AG04449 (cell line): ENCODE results near the gene RBPJ.

Experiments used
- CTCF ChIA-PET: fragments of 350-600 bp; formaldehyde crosslinking; extraction: SDS; loops from one replicate; lab custom pipeline; 2021; ENCODE audit warnings: antibody characterized with exemption; lab: Yijun Ruan, JAX
- POLR2A ChIA-PET: fragments of 400-600, 350-600 bp; formaldehyde crosslinking; extraction: SDS; loops from one replicate; lab custom pipeline; 2020; ENCODE audit warnings: antibody characterized with exemption, inconsistent platforms; lab: Yijun Ruan, JAX
- DNase-seq: peaks from one replicate; pipeline ENCODE4 v3.0.0-alpha.2; 2010; ENCODE audit warnings: low read depth, low spot score
- H3K4me3 ChIP-seq: 2 replicates; pipeline ENCODE4 v1.5.1; 2011; ENCODE audit warnings: low read depth, mild to moderate bottlenecking, control low read depth, low read length
- CTCF ChIP-seq: IDR thresholded peaks from one replicate; pipeline ENCODE4 v1.5.1; 2011; ENCODE audit warnings: mild to moderate bottlenecking, moderate library complexity, low read length, control low read depth, inconsistent platforms; ENCODE audit not compliant: insufficient read depth; ENCODE audit errors: missing control alignments

RBPJ gene

GRCh38 chr4:26413582-26413981 lies 92.8 kb downstream of the RBPJ start:
- H3K4me3 ChIP-seq, result no peak overlapping the region
- CTCF ChIA-PET, result interaction anchor here (0.9 to 12.0 kb wide), 9 partner anchors 22 to 487 kb away, joined by 3 to 211 read pairs (median 4); no protein-coding TSS in a partner anchor
- POLR2A ChIA-PET, result no interaction called here
- DNase-seq, result no peak
- no peak for TF ChIP-seq CTCF

- ChIA-PET POLR2A (no interaction called here), CTCF (interaction anchor here (1.0 to 5.6 kb wide), 7 partner anchors 9 to 592 kb away, joined by 3 to 42 read pairs (median 4); no protein-coding TSS in a partner anchor)
- H3K4me3 ChIP-seq, result no peak overlapping the region
- no peak for TF ChIP-seq CTCF
- no peak for DNase-seq
Measured at GRCh38 chr4:26418107-26418506, 97.3 kb downstream of the RBPJ start.

GRCh38 chr4:26418850-26419249 lies 98.0 kb downstream of the RBPJ start:
- no peak for DNase-seq
- ChIA-PET POLR2A (no interaction called here), CTCF (interaction anchor here (0.7 to 5.6 kb wide), 10 partner anchors 9 to 589 kb away, joined by 3 to 42 read pairs (median 4); no protein-coding TSS in a partner anchor)
- H3K4me3 ChIP-seq, result no peak overlapping the region
- TF ChIP-seq CTCF, result no peak

GRCh38 chr4:26420438-26420837 lies 99.6 kb downstream of the RBPJ start:
- ChIA-PET POLR2A (no interaction called here), CTCF (interaction anchor here (1.6 to 5.6 kb wide), 2 partner anchors 11 to 90 kb away, joined by 7 to 42 read pairs; no protein-coding TSS in a partner anchor)
- no peak for TF ChIP-seq CTCF
- no peak overlapping the region for H3K4me3 ChIP-seq
- DNase-seq, result peak; percentile 38

GRCh38 chr4:26420913-26421312 lies 100.1 kb downstream of the RBPJ start:
- POLR2A ChIA-PET, result no interaction called here

More at GRCh38 chr4:26420913-26421312, 100.1 kb downstream of the RBPJ start:
- H3K4me3 ChIP-seq, result no peak overlapping the region
- DNase-seq, result no peak
- no peak for TF ChIP-seq CTCF
- CTCF ChIA-PET, result interaction anchor here (5.6 kb wide), 1 partner anchor 90 kb away, joined by 42 read pairs; no protein-coding TSS in a partner anchor
